M059J (cell line): ENCODE results near the gene PLIN5. TPM values are rescaled to one million over a fixed set of nuclear protein-coding genes. Genes with fewer than 3 reads are reported as not detected.

Experiments
- DNase-seq: peaks from one replicate; pipeline ENCODE4 v3.0.0-alpha.2; 2012; ENCODE audit warnings: low read depth
- total RNA-seq: library from RNA; depleted of rRNA; stranded (reverse); fragments of >200 nt; shearing (Covaris generic); gene quantifications from 2 replicates; pipeline ENCODE4 v1.2.3, GENCODE V29; 2014; rRNA removed

The PLIN5 gene
- total RNA-seq, 1 experiment from 2014 or later: not detected

DNA sequence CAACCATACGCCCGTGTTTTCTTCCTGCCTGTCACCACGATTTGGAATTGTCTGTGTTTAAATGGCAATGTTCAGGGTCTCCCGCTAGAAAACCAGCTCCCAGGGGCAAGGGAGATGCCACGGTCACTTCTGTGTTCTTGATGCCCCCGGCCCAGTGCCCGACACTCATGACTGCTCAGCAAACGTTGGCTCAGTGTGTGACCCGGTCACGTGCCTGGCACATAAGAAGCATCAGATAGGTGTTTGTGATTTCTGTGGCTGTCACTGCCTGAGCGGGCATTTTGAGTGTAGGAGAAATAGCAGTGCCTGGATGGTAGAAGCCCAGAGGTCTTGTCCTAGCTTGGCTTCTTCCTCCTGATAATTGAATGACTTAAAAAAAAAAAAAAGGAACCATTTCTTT lies 47.5 kb downstream of the PLIN5 start:
- no peak for DNase-seq

DNA sequence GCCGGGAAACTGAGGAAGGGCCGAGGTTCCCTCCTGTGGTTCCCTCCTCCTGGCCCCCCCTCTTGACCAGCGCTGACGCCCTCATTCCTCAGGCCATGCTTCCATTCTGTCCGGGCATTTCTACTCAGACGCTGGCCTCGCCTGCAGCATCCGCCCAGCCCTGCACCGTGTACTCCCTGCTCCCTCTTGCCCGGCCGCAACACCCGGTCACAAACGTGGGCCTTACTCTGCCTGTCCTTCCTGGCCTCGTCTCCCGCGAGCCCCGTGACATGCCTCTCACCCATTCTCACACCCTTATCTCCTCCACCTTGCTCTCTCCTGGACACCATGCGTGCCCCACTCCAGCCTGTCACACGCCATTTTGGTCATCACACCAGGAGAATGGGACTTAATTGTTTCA lies 51.6 kb downstream of the PLIN5 start:
- DNase-seq: no peak

DNA sequence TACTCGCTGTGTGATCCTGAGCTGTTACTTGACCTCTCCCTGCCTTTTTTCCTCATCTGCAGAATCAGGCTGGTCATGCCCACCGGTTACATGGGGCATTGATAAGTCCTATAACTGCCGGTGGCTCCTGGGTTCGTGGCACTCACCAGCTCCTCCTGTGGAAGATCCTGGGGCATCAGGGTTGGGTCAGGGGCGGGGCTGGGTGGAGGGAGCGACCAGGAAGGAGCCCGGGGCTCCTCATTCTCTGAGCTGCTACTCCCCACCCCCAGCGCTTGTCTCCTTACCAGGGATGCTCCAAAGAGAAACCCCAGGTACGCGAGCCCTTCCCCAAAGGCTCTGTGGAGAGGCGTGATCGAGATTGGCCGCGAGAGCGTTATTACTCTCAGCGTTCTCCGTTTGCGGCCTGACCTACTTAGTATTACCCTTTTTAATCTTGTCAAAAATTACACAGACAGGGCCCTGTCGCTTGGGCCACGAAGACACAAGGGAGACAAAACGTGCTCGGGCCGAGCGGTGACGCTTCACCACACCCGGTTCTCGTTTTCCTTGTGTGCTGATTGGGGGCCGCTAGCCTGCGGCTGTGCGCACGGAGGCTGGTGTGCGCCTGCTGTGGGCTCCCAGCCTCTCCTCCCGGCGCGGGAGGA lies 52.2 kb downstream of the PLIN5 start:
- no peak for DNase-seq

DNA sequence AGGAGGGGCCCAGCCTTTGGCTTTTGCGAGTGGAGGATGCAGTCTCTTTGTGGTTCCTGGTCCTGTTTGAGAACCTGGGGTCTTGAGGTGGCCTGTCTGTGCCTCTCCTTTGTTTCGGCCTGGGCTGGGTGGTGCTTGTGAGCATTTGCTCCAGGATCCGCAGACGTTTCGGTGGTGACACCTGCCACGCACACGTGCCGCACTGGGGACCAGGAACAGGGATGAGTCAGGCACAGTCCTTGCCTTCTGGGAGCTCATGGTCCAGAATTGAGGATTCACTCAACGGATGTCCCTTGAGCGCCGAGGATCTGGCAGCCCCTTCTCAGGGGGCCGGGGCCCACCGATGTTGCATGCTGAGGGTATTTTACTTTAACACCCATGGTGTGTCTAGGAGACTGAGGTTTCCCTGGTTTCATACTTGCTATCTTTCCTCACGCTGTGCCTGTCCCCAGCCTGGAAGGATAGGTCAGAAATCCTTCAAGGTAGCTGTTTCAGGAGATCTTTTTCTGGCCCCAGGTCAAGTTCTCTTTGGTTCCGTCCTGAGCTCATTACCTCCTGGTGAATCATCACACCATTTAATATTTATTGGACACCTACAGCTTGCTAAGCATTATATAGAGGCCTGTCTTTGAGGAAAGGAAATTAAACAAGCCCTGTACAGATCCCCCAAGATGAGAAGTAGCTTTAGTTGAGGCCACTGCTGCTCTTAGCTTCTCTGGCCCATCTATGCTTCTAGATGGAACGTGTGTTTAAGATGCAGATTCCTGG lies 57.8 kb downstream of the PLIN5 start:
- peak; percentile 21 for DNase-seq

DNA sequence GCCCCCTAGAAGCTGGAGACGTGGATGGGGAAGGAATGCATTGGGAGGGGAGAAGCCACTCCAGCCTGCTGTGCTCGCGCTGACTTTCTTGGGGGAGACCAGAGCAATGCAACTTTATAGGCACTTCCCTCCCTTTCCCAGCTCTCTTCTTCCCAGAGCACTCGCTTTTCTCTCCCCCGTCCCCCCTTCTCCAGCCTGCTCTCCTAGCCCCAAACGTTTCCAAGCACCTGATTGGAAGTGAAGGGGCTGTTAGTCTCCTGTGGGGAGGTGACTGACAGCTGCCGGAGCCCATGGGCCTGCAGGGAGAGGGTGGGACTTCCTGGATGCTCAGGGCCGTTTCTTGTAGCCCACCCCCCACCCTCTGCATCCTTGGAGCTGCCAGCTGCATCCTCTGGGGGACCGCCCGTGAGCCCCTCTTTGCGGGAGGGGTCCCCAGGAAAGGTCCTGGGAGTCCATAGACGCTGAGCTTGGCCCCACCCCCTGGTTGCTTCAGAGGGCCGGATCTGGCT lies 60.5 kb downstream of the PLIN5 start:
- DNase-seq: no peak

DNA sequence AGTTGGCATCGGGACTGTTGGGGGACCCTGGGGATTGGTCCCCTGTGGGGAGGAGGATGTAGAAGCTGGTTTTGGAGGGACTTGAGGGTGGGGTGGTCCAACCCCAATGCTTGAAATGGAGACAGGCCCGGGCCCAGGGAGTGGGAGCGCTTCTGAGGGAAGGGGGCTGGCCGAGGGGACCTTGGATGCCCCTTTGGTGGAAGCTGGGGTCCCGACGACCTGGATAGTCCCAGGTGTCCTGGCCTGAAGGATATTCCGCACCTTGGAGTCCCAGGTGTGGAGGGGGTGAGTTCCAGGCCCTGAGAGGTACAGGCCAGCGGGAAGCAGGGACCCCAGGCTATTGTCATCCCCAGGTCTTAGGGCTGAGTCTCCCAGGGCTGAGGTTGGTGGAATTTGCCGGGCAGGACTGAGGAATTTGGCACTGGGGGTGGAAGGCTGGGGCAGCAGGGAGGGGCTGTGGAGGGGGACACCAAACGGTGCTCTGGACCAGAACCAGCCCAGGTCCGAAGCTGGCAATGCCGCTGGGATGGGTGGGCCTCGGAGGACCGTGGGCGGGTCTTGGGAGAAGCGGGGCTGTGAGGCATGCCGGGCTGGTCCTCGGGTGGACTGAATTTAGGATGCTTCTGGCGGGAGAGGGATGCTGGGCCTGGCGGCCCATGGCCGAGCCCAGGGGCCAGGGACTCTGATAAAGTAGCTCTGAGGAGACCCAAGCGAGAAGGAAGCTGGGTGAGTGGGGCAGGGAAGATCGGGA lies 61.1 kb downstream of the PLIN5 start:
- DNase-seq: no peak

DNA sequence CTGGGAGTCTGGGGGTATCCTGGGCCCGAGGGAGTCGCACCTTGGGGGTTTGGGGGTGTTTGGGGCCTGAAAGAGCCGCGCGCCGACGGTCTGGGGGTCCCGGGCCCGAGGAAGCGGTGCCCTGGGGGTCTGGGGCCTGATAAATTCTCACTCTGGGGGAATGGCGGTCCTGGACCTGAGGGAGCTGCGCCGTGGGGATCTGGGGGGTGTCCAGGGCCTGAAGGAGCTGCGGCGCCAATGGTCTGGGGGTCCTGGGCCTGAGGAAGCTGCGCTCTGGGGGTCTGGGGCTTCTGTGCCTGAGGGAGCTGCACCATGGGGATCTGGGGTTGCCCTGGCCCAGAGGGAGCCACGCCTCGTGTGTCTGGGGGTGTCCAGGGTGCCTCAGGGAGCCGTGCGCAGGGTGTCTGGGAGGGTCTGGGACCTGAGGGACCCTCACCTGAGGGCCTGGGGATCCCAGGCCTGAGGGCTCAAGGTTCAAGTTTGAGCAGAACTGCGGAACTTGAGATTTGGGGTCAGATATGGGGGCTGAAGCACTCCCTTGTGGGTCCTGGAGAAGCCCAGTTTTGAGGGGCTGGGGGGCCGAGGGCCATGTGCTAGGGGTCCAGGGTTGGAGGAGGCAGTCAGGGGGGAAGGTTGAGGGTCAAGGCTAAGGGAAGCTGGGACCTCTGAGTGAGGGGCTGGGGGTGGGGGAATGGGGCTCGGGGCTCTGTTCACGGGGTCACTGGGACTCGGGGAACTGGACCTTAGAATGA lies 61.8 kb downstream of the PLIN5 start:
- DNase-seq: no peak

Other genes with a start within 250 kb of the PLIN5 start
- not detected in 2 replicates for gene TMIGD2, start 232.8 kb downstream of the PLIN5 start, total RNA-seq
- gene FSD1, start 230.6 kb downstream of the PLIN5 start, total RNA-seq: 11.7 and 14.7 TPM in 2 replicates
- gene STAP2, start 196.4 kb downstream of the PLIN5 start, total RNA-seq: 7.9 and 13.7 TPM in 2 replicates
- gene MPND, start 191.7 kb downstream of the PLIN5 start, total RNA-seq: 6.3 and 9.9 TPM in 2 replicates
- gene SH3GL1, start 134.7 kb downstream of the PLIN5 start, total RNA-seq: 60.5 and 99.7 TPM in 2 replicates
- gene CHAF1A, start 132.6 kb downstream of the PLIN5 start, total RNA-seq: 22.8 and 38.1 TPM in 2 replicates
- gene UBXN6, start 77.4 kb downstream of the PLIN5 start, total RNA-seq: 78.5 and 127 TPM in 2 replicates
- gene HDGFL2, start 62.9 kb downstream of the PLIN5 start, total RNA-seq: 36.1 and 69.3 TPM in 2 replicates
- gene PLIN4, start 16.7 kb downstream of the PLIN5 start, total RNA-seq: 0.02 TPM in 2 replicates
- 0.64 TPM in 1 of 2 replicates, not detected in the other for gene LRG1, start 4.8 kb upstream of the PLIN5 start, total RNA-seq
- 0.89 and 1.6 TPM in 2 replicates for gene SEMA6B, start 24.5 kb upstream of the PLIN5 start, total RNA-seq
- 2.7 and 3.3 TPM in 2 replicates for gene TNFAIP8L1, start 104.3 kb upstream of the PLIN5 start, total RNA-seq
- gene MYDGF, start 135.1 kb upstream of the PLIN5 start, total RNA-seq: 276 and 367 TPM in 2 replicates
- 67.0 and 71.4 TPM in 2 replicates for gene DPP9, start 188.6 kb upstream of the PLIN5 start, total RNA-seq